Fibroblast of lung (primary cell): ENCODE measurements around the gene ANKRD30B. TPM values are rescaled to one million over a fixed set of nuclear protein-coding genes. Genes with fewer than 3 reads are reported as not detected.

Experiments
- DNase-seq, 2 donors: peaks; one replicate each; pipeline versions ENCODE4 v3.0.0 to v3.0.0-alpha.2; 2010; ENCODE audit warnings: low read depth in 2 of 2
- H2AFZ ChIP-seq: 2 replicates; pipeline ENCODE4 v1.5.1; 2012; ENCODE audit warnings: low read length, control low read depth, inconsistent platforms
- H3K27ac ChIP-seq: 2 replicates; pipeline ENCODE4 v1.5.1; 2011; ENCODE audit warnings: low read length, control low read depth; ENCODE audit not compliant: insufficient read depth
- H3K27me3 ChIP-seq: 2 replicates; pipeline ENCODE4 v1.5.1; 2011; ENCODE audit warnings: mild to moderate bottlenecking, low read length; ENCODE audit not compliant: control insufficient read depth, insufficient read depth
- H3K36me3 ChIP-seq: 2 replicates; pipeline ENCODE4 v1.5.1; 2011; ENCODE audit warnings: low read length; ENCODE audit not compliant: control insufficient read depth, insufficient read depth
- H3K4me1 ChIP-seq: 2 replicates; pipeline ENCODE4 v1.5.1; 2011; ENCODE audit warnings: low read length; ENCODE audit not compliant: control insufficient read depth, insufficient read depth; ENCODE audit errors: extremely low read depth
- H3K4me2 ChIP-seq: 2 replicates; pipeline ENCODE4 v1.5.1; 2011; ENCODE audit warnings: low read length, control low read depth; ENCODE audit not compliant: insufficient read depth; ENCODE audit errors: extremely low read depth
- H3K4me3 ChIP-seq, 4 experiments: fragments of 200-600 bp in 1 of 4; sonication (generic) in 1 of 4; replicated peaks in 1 of 4; 2 replicates each; pipeline ENCODE4 v1.5.1; 2011 to 2016; ENCODE audit warnings: low read length in 4 of 4, low read depth in 3 of 4, mild to moderate bottlenecking in 3 of 4, control low read depth in 2 of 4, inconsistent platforms in 1 of 4, mixed read lengths in 1 of 4; ENCODE audit not compliant: insufficient read depth in 1 of 4; ENCODE audit errors: control extremely low read depth in 1 of 4
- H3K79me2 ChIP-seq: 2 replicates; pipeline ENCODE4 v1.5.1; 2012; ENCODE audit warnings: mild to moderate bottlenecking, low read length, inconsistent platforms; ENCODE audit not compliant: control insufficient read depth, insufficient read depth
- H3K9ac ChIP-seq: 2 replicates; pipeline ENCODE4 v1.5.1; 2011; ENCODE audit warnings: mild to moderate bottlenecking, low read length, control low read depth; ENCODE audit not compliant: insufficient read depth
- H3K9me3 ChIP-seq: 2 replicates; pipeline ENCODE4 v1.5.1; 2012; ENCODE audit warnings: low read depth, low read length; ENCODE audit not compliant: control insufficient read depth, insufficient read depth
- H4K20me1 ChIP-seq: 2 replicates; pipeline ENCODE4 v1.5.1; 2011; ENCODE audit warnings: low read length; ENCODE audit not compliant: control insufficient read depth, insufficient read depth; ENCODE audit errors: extremely low read depth
- EZH2 ChIP-seq: IDR thresholded peaks from 2 replicates; pipeline ENCODE4 v1.5.1; 2012; ENCODE audit warnings: low read length, control low read depth, mild to moderate bottlenecking; ENCODE audit errors: missing control alignments
- polyA plus RNA-seq, 2 donors: library from polyadenylated mRNA; depleted of rRNA in 1 of 2; stranded (reverse) in 1 of 2; unstranded in 1 of 2; fragments of >200 nt; gene quantifications; 2 replicates each; pipeline ENCODE4 v1.2.1, GENCODE V29; 2011 to 2012; ENCODE audit warnings: missing spikeins in 1 of 2
- total RNA-seq: library from RNA; depleted of rRNA; stranded (reverse); fragments of >200 nt; gene quantifications from 2 replicates; pipeline ENCODE4 v1.2.1, GENCODE V29; 2014
- TF ChIP-seq, protein P1 (sequence below), 2 donors: IDR thresholded peaks in 1 of 2; conservative IDR thresholded peaks in 1 of 2; 1 replicate in 1 of 2; 2 replicates in 1 of 2; pipeline ENCODE4 v1.5.1; 2011 to 2012; ENCODE audit warnings: low read length in 2 of 2, control low read depth in 1 of 2, inconsistent platforms in 1 of 2, low read depth in 1 of 2, mild to moderate bottlenecking in 1 of 2

The ANKRD30B gene
- total and polyA plus RNA-seq, 2 donors (not counting 1 experiment from before 2014, with no cell fraction given) = 0.10 to 0.33 TPM

DNA sequence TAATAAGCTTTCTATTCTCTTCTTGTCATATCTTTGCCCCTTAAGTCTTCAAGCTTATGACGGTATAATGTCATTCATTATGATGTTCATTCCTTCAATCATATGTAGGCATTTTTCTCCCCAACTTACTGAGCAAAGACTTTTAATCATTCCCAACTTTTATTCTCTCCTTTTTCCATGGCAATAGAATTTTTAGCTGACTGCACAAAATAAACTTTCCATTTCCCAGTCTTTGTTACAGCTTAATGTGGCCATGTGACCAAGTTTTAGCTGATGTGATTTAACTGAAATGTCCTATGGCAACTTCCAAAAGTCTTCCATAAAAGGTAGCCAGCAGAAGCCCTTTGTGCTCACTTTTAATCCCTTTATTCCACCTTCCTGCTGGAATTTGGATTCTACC is 152.5 kb downstream of the ANKRD30B start:
- H3K4me1 ChIP-seq = no peaks in the 10 kb centered on the region
- H3K9me3 ChIP-seq = no peaks in the 10 kb centered on the region
- no peak overlapping the region for H3K4me2 ChIP-seq
- no peak overlapping the region for H3K9ac ChIP-seq
- H3K4me3 ChIP-seq = no peak overlapping the region
- H3K36me3 ChIP-seq = no peaks in the 10 kb centered on the region
- no peaks in the 10 kb centered on the region for H4K20me1 ChIP-seq
- H2AFZ ChIP-seq = no peak overlapping the region
- TF ChIP-seq EZH2 = no peak
- TF ChIP-seq, protein P1, sequence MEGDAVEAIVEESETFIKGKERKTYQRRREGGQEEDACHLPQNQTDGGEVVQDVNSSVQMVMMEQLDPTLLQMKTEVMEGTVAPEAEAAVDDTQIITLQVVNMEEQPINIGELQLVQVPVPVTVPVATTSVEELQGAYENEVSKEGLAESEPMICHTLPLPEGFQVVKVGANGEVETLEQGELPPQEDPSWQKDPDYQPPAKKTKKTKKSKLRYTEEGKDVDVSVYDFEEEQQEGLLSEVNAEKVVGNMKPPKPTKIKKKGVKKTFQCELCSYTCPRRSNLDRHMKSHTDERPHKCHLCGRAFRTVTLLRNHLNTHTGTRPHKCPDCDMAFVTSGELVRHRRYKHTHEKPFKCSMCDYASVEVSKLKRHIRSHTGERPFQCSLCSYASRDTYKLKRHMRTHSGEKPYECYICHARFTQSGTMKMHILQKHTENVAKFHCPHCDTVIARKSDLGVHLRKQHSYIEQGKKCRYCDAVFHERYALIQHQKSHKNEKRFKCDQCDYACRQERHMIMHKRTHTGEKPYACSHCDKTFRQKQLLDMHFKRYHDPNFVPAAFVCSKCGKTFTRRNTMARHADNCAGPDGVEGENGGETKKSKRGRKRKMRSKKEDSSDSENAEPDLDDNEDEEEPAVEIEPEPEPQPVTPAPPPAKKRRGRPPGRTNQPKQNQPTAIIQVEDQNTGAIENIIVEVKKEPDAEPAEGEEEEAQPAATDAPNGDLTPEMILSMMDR (conservative IDR thresholded peaks at IDR 0.05 in 1 of 2, IDR thresholded peaks at IDR 0.05 in 1 of 2; ENCODE audit: low read depth in 1 of 2, low read length in 2 of 2) = no peak
- DNase-seq = no peak
- H3K79me2 ChIP-seq = no peaks in the 10 kb centered on the region
- no peak overlapping the region for H3K27ac ChIP-seq
- H3K27me3 ChIP-seq = no peaks in the 10 kb centered on the region

Other genes with a start within 250 kb of the ANKRD30B start
- not detected in 2 replicates for gene POTEC, start 204.6 kb upstream of the ANKRD30B start, total RNA-seq
- gene POTEC, start 204.6 kb upstream of the ANKRD30B start, polyA plus RNA-seq = not detected in 2 replicates